Measurements from ENCODE around the gene KLF11.
"Not testable (repeated sequence)": the region's sequence is repeated elsewhere in the genome, so short reads cannot be mapped to it uniquely, and the experiment has no call there.

KLF11 gene

DNA sequence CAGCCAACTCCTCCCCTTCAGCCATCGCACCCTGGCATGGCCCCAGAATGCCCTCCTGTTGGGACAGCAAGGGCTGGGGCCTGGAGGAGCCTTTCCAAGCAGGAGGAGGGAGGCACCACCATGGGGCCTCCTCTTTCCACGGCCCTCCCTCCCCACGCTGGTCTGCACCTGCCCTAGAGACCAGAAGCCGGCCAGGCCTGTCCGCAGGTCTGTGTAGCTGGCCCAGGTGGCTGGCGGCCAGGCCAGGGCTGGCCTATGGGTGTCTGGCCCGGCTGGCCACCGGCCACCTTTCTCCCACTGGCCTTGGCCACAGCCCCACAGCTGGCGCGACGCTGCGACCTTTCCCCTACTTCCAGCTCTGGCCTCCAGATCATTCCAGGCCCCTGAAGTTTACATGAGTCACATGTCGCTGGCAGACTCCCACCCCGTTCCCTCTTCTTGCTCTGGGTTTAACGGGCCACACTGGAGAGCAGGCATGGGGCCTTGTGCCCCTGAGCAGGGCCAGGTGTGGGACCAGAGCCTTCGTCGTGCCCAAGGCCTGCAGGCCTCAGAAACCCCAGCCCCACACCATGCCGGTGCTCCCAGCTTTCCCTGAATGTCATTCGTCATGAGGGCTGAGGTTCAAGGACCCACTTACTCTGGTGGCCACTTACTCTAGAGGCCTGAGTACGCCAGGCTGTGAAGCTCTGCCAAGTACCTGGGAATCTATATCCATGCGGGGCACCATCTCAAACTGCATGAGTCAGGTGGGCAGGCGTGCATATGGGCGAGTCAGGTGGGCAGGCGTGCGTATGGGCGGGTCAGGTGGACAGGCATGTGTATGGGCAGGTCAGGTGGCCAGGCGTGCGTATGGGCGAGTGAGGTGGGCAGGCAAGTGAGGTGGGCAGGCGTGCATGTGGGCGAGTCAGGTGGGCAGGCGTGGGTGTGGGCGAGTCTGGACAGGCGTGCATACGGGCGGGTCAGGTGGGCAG, 33.3 kb upstream of the KLF11 start:
- DNase-seq (ENCODE audit: low spot score), result no peak

DNA sequence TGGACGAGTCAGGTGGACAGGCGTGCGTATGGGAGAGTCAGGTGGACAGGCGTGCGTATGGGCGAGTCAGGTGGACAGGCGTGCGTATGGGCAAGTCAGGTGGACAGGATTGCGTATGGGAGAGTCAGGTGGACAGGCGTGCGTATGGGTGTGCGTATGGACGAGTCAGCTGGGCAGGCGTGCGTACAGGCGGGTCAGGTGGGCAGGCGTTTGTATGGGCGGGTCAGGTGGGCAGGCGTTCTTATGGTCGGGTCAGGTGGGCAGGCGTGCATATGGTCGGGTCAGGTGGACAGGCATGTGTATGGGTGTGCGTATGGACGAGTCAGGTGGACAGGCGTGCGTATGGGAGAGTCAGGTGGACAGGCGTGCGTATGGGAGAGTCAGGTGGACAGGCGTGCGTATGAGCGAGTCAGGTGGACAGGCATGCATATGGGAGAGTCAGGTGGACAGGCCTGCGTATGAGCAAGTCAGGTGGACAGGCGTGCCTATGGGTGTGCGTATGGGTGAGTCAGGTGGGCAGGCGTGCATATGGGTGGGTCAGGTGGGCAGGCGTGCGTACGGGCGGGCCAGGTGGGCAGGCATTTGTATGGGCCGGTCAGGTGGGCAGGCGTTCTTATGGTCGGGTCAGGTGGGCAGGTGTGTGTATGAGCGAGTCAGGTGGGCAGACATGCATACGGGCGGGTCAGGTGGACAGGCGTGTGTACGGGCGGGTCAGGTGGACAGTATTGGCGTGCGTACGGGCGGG, 32.3 kb upstream of the KLF11 start:
- DNase-seq (ENCODE audit: low spot score), result not testable (repeated sequence)

DNA sequence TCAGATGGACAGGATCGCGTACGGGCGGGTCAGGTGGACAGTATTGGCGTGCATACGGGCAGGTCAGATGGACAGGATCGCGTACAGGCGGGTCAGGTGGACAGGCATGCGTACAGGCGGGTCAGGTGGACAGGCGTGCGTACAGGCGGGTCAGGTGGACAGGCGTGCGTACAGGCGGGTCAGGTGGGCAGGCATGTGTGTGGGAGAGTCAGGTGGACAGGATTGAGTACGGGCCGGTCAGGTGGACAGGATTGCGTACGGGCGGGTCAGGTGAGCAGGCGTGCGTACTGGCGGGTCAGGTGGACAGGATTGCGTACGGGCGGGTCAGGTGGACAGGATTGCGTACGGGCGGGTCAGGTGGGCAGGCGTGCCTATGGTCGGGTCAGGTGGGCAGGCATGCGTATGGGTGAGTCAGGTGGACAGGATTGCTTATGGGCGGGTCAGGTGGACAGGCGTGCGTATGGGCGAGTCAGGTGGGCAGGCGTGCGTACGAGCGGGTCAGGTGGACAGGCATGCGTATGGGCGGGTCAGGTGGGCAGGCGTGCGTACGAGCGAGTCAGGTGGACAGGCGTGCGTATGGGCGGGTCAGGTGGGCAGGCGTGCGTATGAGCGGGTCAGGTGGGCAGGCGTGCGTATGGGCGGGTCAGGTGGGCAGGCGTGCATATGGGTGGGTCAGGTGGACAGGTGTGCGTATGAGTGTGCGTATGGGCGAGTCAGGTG, 31.6 kb upstream of the KLF11 start:
- DNase-seq (ENCODE audit: low spot score), result not testable (repeated sequence)

DNA sequence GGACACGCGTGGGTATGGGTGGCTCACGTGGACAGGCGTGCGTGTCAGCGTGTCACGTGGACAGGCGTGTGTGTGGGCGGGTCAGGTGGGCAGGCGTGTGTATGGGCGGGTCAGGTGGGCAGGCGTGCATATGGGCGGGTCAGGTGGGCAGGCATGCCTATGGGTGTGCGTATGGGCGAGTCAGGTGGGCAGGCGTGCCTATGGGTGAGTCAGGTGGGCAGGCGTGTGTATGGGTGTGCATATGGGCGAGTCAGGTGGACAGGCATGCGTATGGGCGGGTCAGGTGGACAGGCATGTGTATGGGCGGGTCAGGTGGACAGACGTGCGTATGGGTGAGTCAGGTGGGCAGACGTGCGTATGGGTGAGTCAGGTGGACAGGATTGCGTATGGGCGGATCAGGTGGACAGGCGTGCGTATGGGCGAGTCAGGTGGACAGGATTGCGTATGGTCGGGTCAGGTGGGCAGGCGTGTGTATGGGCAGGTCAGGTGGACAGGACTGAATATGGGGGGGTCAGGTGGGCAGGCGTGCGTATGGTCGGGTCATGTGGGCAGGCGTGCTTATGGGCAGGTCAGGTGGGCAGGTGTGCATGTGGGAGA, 30.9 kb upstream of the KLF11 start:
- not testable (repeated sequence) for DNase-seq (ENCODE audit: low spot score)

DNA sequence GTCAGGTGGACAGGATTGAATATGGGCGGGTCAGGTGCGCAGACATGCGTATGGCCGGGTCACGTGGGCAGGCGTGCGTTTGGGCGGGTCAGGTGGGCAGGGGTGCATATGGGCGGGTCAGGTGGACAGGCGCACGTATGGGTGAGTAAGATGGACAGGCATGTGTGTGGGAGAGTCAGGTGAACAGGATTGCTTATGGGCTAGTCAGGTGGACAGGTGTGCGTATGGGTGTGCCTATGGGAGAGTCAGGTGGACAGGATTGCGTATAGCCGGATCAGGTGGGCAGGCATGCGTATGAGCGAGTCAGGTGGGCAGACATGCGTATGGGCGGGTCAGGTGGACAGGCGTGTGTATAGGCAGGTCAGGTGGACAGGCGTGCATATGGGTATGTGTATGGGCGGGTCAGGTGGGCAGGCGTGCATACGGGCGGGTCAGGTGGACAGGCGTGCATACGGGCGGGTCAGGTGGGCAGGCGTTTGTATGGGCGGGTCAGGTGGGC, 30.3 kb upstream of the KLF11 start:
- DNase-seq (ENCODE audit: low spot score), result no peak

DNA sequence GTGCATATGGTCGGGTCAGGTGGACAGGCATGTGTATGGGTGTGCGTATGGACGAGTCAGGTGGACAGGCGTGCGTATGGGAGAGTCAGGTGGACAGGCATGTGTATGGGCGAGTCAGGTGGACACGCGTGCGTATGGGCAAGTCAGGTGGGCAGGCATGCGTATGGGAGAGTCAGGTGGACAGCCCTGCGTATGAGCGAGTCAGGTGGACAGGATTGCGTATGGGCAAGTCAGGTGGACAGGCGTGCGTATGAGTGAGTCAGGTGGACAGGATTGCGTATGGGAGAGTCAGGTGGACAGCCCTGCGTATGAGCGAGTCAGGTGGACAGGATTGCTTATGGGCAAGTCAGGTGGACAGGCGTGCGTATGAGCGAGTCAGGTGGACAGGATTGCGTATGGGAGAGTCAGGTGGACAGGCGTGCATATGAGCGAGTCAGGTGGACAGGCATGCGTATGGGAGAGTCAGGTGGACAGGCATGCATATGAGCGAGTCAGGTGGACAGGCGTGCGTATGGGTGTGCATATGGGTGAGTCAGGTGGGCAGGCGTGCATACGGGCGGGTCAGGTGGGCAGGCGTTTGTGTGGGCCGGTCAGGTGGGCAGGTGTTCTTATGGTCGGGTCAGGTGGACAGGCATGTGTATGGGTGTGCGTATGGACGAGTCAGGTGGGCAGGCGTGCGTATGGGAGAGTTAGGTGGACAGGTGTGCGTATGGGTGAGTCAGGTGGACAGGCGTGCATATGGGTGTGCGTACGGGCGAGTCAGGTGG, 29.5 kb upstream of the KLF11 start:
- not testable (repeated sequence) for DNase-seq (ENCODE audit: low spot score)

DNA sequence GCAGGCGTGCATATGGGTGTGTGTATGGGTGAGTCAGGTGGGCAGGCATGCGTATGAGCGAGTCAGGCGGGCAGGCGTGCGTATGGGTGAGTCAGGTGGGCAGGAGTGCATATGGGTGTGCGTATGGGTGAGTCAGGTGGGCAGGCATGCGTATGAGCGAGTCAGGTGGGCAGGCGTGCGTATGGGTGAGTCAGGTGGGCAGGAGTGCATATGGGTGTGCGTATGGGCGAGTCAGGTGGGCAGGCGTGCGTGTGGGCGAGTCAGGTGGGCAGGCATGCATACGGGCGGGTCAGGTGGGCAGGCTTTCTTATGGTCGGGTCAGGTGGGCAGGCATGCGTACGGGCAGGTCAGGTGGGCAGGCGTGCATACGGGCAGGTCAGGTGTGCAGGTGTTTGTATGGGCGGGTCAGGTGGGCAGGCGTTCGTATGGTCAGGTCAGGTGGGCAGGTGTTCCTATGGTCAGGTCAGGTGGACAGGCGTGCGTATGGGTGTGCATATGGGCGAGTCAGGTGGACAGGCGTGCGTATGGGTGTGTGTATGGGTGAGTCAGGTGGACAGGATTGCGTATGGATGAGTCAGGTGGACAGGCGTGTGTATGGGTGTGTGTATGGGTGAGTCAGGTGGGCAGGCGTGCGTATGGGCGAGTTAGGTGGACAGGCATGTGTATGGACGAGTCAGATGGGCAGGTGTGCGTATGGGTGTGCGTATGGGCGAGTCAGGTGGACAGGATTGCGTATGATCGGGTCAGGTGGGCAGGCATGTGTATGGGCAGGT, 28.7 kb upstream of the KLF11 start:
- DNase-seq (ENCODE audit: low spot score), result no peak

DNA sequence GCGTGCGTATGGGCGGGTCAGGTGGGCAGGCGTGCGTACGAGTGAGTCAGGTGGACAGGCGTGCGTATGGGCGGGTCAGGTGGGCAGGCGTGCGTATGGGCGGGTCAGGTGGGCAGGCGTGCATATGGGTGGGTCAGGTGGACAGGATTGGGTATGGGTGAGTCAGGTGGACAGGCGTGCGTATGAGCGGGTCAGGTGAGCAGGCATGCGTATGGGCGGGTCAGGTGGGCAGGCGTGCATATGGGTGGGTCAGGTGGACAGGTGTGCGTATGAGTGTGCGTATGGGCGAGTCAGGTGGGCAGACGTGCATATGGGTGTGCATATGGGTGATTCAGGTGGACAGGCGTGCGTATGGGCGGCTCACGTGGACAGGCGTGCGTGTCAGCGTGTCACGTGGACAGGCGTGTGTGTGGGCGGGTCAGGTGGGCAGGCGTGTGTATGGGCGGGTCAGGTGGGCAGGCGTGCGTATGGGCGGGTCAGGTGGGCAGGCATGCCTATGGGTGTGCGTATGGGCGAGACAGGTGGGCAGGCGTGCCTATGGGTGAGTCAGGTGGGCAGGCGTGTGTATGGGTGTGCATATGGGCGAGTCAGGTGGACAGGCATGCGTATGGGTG, 27.9 kb upstream of the KLF11 start:
- not testable (repeated sequence) for DNase-seq (ENCODE audit: low spot score)

DNA sequence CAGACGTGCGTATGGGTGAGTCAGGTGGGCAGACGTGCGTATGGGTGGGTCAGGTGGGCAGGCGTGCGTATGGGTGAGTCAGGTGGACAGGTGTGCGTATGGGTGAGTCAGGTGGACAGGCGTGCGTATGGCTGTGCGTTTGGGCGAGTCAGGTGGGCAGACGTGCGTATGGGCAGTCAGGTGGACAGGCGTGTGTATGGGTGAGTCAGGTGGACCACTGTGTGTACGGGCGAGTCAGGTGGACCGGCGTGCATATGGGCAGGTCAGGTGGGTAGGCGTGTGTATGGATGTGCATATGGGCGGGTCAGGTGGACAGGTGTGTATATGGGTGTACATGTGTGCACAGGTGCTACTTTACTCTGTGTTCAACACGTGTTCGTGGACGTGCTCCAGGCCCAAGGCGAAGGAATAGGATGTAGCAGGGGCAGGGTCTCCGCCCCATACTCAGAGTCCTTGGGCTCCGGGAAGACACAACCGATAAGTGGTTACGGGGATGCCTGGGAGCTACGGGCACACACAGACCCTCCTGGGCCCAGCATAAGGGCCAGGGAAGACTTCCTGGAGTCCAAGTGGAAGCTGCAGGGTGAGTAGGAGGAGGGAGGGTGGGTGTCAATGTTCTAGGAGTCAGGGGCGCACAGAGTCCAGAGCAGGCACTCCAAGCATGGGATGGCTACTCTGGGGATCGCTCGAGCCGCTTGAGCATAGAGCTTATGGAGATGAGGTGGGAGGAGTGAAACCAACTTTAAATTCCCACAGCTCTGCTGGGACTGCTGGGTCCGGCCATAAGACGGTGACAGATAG, 27.1 kb upstream of the KLF11 start:
- DNase-seq (ENCODE audit: low spot score), result no peak

DNA sequence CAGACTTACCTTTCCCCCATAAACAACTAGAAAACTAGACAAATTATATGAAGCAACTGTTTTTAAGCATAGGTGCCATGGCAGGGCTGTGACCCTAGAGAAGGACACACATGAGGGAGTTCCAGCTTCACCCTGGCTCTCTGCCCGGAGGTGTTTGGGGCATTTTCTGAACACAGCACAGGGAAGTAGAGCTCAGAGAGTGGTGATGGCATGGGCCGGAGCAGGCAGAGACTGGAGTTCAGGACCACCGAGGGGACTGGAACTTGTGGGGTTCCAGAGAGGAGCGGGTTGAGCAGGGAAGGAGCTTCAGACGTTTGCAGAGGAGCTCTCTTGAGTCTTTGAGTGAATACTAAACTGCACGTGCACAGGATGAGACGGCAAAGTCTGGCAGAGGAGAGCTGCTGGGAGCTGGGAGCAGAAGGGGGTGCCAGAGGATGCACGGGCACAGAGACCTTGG, 26.5 kb upstream of the KLF11 start:
- no peak for DNase-seq (ENCODE audit: low spot score)

DNA sequence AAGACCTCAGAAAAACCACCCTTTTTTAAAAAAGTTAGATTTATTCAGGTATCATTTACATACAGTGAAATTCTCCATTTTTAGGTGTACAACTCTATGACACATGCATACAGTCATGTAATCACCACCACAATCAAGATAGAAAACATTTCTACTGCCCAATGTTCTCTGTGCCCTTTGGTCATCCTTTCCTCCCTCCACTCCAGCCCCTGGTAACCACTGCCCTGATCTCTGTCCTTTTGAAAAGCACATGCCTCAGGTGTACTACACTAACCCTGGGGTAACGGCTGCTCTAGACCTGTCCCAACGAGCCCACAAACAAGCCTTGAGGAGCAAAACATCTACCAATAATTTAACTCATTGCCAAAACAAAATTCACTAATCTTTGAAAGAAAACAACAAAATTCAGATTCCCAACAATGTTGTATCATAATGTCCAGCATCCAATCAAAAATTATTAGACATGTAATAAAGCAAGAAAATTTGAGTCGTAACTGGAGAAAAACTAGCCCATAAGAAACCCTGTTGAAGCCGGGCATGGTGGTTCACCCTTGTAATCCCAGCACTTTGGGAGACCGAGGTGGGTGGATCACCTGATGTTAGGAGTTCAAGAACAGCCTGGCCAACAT, 25.9 kb upstream of the KLF11 start:
- no peak for DNase-seq (ENCODE audit: low spot score)

DNA sequence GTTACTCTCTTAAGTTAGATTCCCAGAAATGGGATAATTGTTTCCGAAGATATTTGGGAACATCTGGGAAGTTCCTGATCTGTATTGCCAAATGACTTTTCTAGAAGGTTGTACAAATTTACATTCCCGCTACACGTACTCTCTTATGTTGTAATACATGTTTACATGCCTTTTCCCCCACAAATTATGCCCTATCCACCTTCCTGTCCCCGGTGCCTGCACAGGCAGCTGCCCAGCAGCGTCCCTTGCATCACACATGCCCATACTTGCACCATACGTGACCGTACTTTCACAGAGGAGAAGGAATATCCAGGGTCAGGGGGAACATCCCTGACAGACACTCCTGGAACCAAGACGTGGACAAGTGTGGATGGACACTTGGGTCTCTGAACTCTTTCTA, 24.2 kb upstream of the KLF11 start:
- DNase-seq (ENCODE audit: low spot score), result no peak

DNA sequence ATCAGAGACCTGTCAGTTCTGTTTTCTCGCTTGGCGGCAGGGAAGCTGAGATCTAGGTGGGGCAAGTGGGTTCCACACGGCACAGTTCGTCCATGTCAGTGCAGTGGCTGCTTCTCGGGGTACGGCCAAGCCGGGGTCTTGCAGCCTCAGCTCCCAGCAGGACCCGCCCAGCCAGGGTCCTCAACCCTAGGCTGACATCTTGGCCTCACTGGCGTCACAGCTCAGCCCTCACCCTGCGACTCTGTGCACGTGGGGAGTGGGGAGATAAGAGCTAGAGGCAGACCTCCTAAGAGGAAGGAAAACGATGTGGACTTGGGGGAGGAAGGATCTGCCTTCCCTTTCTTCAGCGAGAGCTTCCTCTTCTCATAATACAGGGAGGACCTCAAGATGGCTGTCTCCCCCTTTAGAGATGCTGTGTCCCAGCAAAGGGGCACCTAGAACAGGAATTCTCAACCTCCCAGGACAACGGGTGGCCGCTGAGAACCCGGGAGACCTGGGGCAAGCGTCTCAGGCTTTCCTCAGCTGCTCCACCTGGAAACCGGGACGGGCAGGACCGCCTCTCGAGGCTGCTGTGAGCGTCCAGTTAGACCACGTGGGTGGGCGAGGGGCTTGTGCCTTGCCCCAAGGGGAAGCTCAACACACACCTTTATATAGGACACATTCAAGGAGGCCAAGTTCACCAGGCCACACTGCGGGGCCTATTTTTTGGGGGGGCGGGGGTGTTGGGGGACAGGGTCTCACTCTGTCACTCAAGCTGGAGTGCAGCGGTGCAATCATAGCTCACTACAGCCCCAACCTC, 23.5 kb upstream of the KLF11 start:
- peak; percentile 68 for DNase-seq (ENCODE audit: low spot score)

DNA sequence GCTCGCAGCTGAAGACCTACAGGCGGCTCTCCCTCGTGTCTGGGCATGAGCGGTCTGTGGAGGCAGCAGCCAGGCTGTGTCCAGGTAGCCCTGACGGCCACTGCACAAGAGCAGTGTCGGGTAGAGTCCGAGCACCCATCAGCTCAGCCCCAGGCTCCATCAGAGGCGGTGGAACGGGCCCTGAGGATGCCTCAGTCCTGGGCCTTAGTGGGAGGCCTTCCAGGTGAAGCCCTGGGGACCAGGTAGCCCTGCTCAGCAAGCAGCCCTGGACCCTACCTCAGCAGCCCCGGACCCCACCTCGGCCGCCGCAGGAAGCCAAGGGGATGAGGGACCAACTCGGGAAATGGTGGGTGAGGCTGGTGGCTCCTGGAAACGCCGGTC, 21.3 kb upstream of the KLF11 start:
- DNase-seq (ENCODE audit: low spot score), result no peak

DNA sequence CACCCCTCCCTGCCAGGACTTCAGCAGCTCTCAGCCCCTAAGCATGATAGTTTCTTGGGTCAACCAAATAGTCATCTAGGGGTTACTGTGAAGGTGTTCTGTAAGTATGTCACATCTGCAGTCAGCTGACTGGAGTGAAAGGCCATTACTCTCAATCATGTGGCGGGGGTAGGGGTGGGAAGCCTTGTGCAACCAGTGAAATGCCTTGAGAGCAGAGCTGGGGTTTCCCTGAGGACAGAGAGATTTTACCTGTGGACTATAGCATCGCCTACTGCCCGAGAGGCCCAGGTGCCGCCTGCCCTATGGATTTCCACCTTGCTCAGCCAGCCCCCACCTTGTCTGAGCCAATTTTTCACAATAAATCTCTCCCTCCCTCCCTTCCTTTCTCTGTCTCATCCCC, 20.9 kb upstream of the KLF11 start:
- no peak for DNase-seq (ENCODE audit: low spot score)

DNA sequence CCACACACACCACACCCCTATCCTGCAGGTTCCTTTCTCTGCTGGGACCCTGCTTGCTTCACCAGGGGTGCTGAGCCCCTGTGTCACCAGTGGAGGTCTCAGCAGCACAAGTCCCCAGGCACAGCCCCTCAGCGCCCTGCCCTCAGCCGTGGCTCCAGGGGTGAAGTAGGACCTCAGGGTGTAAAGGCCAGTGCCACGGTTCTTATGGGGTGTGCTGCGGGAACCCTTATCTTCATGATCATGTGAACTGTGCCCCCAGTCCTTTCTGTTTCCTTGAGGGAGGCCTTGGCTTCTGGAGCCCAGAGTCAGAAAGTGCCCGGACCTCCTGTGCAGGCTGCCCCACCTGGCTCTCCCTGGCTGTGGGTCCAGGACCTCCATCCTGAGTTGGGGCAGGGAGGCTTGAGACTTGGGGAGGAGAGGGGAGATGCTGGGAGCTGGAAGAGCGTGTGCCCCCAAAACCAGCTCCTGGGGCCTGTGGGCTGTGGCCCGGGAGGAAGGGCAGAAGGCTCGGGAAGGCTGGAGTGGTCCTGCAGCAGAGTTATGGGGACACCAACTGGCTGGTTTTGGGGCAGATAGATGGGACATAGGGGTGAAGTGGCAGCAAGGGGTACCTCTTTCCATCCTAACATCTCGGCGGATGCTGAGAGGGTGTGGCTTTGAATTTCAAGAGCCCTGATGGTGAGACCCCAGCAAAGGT, 20.2 kb upstream of the KLF11 start:
- no peak for DNase-seq (ENCODE audit: low spot score)

DNA sequence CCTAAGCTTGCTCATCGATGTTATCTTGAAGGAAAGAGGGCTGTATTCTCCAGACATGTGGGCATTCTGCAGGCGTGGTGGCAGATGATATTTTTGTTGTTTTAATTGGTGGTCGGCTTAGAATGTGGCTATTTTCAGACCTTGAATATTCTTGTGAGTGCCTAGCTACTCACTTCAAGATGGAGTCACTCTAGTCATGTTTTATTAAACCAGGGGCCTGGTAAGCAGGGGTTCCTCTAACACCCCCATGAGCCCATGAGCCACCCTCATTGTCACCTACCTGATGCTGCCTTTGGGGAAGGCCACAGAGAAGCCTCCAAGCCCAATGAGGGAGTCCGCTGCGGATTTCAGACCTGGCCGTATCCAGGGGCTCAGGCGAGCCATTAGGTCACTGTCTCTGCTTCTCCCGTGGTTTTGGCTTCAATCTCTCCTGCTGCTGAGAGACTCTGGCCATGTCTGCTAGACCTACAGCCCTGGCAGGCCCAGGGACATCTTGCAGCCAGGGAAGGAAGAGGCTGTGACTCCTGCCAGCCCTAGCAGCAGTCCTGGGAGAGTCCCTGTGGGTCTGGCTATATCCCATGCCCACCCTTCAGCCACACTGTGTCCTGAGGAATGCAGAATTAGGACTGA, 16.3 kb upstream of the KLF11 start:
- no peak for DNase-seq (ENCODE audit: low spot score)
